Measurements from ENCODE around the gene IGFBP1. TPM values are rescaled to one million over a fixed set of nuclear protein-coding genes. Genes with fewer than 3 reads are reported as not detected.

The IGFBP1 gene
- total and polyA plus RNA-seq, 8 donors, result 0.11 to 0.19 (median 0.12) TPM; not detected in 5

DNA sequence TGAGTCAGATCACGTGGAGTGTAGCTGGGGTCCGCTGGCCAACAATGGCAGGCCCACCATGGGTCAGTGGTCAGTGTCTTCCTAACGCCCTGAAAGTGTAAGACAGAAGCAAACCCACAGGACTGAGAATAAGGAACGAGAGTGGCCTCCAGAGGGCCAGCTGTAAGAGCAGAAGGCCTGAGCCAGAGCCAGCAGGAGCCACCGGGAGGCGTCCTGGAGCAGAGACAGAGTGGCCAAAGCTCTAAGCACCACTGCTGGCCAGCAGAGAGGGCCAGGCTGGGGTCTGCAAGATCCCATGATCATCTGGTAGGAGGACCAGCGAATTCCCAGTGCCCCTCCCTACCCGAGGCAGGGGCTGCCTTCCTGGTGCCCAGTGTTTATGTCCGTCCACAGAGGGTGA is 24.6 kb upstream of the IGFBP1 start:
- Histone ChIP-seq H3K27ac (no peak overlapping the region), H3K27me3 (no peaks in the 10 kb centered on the region), H3K4me3 (no peak overlapping the region), H3K9me3 (no peaks in the 10 kb centered on the region), H3K36me3 (no peaks in the 10 kb centered on the region), H3K4me1 (no peaks in the 10 kb centered on the region)
- no peak for ATAC-seq
- peak in 1 of 6 donors; percentile 31 for DNase-seq
- FAIRE-seq, result no peak
- TF ChIP-seq, protein P1, sequence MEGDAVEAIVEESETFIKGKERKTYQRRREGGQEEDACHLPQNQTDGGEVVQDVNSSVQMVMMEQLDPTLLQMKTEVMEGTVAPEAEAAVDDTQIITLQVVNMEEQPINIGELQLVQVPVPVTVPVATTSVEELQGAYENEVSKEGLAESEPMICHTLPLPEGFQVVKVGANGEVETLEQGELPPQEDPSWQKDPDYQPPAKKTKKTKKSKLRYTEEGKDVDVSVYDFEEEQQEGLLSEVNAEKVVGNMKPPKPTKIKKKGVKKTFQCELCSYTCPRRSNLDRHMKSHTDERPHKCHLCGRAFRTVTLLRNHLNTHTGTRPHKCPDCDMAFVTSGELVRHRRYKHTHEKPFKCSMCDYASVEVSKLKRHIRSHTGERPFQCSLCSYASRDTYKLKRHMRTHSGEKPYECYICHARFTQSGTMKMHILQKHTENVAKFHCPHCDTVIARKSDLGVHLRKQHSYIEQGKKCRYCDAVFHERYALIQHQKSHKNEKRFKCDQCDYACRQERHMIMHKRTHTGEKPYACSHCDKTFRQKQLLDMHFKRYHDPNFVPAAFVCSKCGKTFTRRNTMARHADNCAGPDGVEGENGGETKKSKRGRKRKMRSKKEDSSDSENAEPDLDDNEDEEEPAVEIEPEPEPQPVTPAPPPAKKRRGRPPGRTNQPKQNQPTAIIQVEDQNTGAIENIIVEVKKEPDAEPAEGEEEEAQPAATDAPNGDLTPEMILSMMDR (IDR thresholded peaks at IDR 0.05), result no peak
- WGBS, 2 donors, result 60 to 61% methylated on average over 9 of the region's 9 CpGs
- intact Hi-C loops (cut with DNase I), result loop anchor here in 1 of 3 donors (10.0 kb wide), 1 partner anchor 709 kb away; the partner anchor contains the start of gene RAMP3

DNA sequence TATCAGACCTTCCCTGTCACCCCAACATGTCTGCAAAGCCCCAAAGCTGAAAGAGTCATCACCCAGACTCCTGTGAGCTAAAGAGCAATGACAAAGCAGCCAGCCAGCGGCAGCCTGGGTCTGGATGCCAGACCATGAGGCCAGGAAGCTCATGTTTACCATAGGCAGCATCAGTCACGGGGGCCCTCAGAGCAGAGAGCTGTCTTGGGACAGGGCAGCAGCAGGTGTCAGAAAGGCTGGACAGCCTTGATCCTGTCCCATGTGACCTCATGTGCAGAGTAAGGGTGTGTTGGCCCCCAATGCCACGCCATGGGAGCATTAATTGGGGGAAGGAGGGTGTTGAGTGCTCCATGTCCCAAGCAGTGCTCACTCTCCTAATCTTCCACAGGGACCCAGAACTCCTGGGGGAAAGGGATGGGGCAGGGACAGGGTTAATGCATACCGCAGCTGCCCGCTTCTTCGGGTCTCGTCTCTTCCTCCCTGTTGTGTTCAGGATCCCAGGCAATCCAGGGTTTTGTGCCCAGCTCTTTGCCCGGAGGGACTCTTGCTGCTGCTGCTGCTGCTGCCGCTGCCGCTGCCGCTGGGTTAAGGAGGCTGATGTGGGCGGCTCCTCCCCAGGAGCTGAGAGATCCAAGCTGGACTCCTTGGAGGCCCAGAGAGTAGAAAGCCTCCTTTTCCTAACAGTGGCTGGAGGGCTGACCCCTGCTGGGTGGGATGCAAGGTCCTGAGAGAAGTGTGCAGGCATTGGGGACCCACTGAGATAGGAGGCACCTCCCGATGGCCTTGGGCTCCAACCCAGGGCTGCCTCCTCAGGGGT is 22.5 kb upstream of the IGFBP1 start:
- peak in 1 of 6 donors; percentile 43 for DNase-seq
- no peaks in the 10 kb centered on the region for H3K4me1 ChIP-seq
- TF ChIP-seq, protein P1 (IDR thresholded peaks at IDR 0.05), result no peak
- no peak overlapping the region for H3K27ac ChIP-seq
- 65% methylated on average over 13 of the region's 13 CpGs for WGBS, 2 donors
- ATAC-seq, result no peak
- intact Hi-C loops (cut with DNase I), result loop anchor here in 1 of 3 donors (10.0 kb wide), 1 partner anchor 711 kb away; the partner anchor contains the start of gene RAMP3
- no peaks in the 10 kb centered on the region for H3K9me3 ChIP-seq
- H3K36me3 ChIP-seq, result no peaks in the 10 kb centered on the region
- no peak overlapping the region for H3K4me3 ChIP-seq
- no peak for FAIRE-seq
- no peaks in the 10 kb centered on the region for H3K27me3 ChIP-seq

DNA sequence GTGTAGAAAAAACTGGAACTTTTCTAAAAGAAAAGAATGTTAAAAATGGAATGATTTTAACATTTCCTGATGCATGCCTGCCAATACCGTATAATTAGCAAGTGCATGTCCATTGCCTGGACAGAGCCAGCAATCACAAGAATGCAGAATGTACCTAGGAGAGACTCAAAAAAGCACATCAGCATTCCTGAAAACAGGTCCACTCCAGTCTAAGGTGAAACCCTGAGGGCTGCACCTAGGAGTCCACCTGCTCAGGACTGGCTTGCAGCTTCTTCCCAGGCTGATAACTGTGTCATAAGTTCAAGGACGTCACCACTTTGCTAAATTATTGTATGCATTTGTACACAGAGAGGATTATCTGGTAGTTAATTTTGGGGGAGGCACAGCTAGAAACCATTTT is 20.8 kb upstream of the IGFBP1 start:
- no peaks in the 10 kb centered on the region for H3K4me1 ChIP-seq
- TF ChIP-seq, protein P1 (IDR thresholded peaks at IDR 0.05), result no peak
- no peaks in the 10 kb centered on the region for H3K9me3 ChIP-seq
- H3K27me3 ChIP-seq, result no peaks in the 10 kb centered on the region
- no peak overlapping the region for H3K27ac ChIP-seq
- H3K36me3 ChIP-seq, result no peaks in the 10 kb centered on the region
- DNase-seq, result no peak
- intact Hi-C loops (cut with DNase I), result loop anchor here in 1 of 3 donors (10.0 kb wide), 1 partner anchor 713 kb away; the partner anchor contains the start of gene RAMP3
- ATAC-seq, result no peak
- no peak overlapping the region for H3K4me3 ChIP-seq
- FAIRE-seq, result no peak
- 47 to 50% methylated on average over 2 of the region's 2 CpGs for WGBS, 2 donors

DNA sequence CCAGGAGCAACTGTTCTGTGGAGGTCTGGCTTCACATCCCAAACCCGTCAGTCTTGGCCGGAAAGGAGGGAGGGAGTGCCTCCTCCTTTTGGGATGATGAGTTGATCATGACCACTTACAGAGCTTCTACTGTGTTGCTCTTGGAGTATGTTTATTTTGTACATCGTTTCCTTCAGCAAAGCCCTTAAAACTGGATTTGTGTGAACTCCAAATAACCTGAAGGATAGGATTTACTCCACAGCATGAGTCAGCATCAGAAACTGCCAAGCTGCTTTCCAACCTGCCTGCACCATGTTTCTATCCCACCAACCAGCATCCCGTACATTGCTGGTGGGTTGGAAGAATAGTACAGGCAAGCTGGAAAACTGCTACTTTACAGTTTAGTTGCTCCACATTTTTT is 18.9 kb upstream of the IGFBP1 start:
- Histone ChIP-seq H3K9me3 (no peaks in the 10 kb centered on the region), H3K27ac (no peak overlapping the region), H3K4me3 (no peak overlapping the region), H3K27me3 (no peaks in the 10 kb centered on the region), H3K4me1 (no peaks in the 10 kb centered on the region), H3K36me3 (no peaks in the 10 kb centered on the region)
- intact Hi-C loops (cut with DNase I), result loop anchor here in 1 of 3 donors (10.0 kb wide), 1 partner anchor 715 kb away; the partner anchor contains the start of gene RAMP3
- FAIRE-seq (no peak), DNase-seq (no peak), ATAC-seq (no peak)
- TF ChIP-seq, protein P1 (IDR thresholded peaks at IDR 0.05), result no peak
- 64 to 65% methylated on average over 4 of the region's 4 CpGs for WGBS, 2 donors

Data from pancreas (tissue), 10 donors.